Measurements from ENCODE around the gene RSAD1.

RSAD1 gene

DNA sequence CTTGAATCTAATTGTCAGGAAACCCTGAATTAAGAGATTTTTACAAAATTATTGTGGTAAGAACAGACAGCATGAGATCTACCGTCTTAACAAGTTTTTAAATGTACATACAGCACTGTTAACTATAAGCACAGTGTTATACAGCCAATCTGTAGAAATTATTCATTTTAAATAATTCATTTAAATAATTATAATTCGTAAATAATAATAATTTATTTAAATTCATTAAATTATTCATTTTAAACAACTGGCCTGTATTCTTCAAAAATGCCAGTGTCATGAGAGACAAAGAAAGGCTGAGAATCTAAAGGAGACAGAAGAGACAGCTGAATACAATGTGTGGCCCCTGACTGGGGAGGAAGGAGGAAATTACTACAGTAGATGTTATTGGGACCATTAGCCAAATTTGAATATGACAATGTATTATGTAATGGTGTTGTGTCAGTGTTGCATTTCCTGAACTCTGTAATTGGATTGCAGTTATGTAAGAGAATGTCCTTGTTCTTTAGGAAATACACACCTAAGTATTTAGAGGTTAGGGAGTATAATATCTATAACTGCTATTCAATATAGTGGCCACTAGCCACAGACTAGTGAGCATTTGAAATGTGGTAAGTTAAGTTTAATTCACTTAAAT lies 2.3 kb downstream of the RSAD1 start:
- Histone ChIP-seq H3K36me3 (ENCODE audit: insufficient read depth, low read length) (peaks cover 17% of the 10 kb centered on the region), H3K9ac (ENCODE audit: insufficient read length) (no peak overlapping the region), H3K27ac (0 out of 2 replicates have a peak overlapping the region, but pooled peaks have one; percentile 15), H3K4me3 (no peak overlapping the region), H3K9me3 (ENCODE audit: low read depth, low read length) (no peaks in the 10 kb centered on the region)
- TF ChIP-seq EZH2 (IDR thresholded peaks at IDR 0.05) (no peak), FOXP2 (optimal IDR thresholded peaks at IDR 0.05; ENCODE audit: control extremely low read depth, extremely low read length, insufficient read depth) (no peak), POLR2AphosphoS5 (IDR thresholded peaks at IDR 0.05; ENCODE audit: borderline replicate concordance, low read depth, low read length) (no peak)
- no peak for DNase-seq (ENCODE audit: low read depth, low spot score)

DNA sequence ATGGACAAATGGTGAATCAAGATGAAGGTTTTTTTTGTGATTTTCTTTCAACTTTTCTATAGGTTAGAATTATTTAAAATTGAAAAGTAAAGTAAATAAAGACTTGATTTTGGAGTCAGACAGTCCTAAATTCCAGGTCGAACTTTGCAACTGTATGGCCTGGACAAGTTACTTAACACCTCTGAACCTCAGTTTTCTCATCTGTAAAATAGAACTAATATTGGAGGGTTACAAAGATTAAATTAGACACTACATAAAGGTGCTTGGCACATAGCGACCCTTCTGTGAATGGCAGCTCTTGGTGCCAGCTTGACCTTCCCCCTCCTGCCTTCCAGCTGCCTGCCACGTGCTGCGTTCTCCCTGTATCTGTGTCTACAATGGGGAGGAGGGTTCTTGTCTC lies 3.0 kb downstream of the RSAD1 start:
- no peak for DNase-seq (ENCODE audit: low read depth, low spot score)
- no peaks in the 10 kb centered on the region for H3K9me3 ChIP-seq (ENCODE audit: low read depth, low read length)
- TF ChIP-seq EZH2 (IDR thresholded peaks at IDR 0.05) (no peak), FOXP2 (optimal IDR thresholded peaks at IDR 0.05; ENCODE audit: control extremely low read depth, extremely low read length, insufficient read depth) (no peak), POLR2AphosphoS5 (IDR thresholded peaks at IDR 0.05; ENCODE audit: borderline replicate concordance, low read depth, low read length) (no peak)
- no peak overlapping the region for H3K9ac ChIP-seq (ENCODE audit: insufficient read length)
- no peak overlapping the region for H3K4me3 ChIP-seq
- H3K27ac ChIP-seq, result 0 out of 2 replicates have a peak overlapping the region, but pooled peaks have one; percentile 15
- peaks cover 17% of the 10 kb centered on the region for H3K36me3 ChIP-seq (ENCODE audit: insufficient read depth, low read length)

DNA sequence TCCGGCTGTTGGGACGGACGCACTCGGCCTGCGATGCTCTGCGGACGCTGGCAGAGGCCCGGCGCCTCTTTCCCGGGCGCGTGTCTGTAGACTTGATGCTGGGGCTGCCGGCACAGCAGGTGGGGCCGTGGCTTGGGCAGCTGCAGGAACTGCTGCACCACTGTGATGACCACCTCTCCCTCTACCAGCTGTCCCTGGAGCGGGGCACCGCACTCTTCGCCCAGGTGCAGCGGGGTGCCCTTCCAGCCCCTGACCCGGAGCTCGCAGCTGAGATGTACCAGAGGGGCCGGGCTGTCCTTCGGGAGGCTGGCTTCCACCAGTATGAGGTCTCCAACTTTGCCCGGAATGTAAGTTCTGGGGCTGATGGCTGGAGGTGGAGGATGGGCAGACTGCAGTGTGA lies 3.5 kb downstream of the RSAD1 start:
- no peak overlapping the region for H3K27ac ChIP-seq
- no peak overlapping the region for H3K9ac ChIP-seq (ENCODE audit: insufficient read length)
- H3K36me3 ChIP-seq (ENCODE audit: insufficient read depth, low read length), result peaks cover 17% of the 10 kb centered on the region
- H3K4me3 ChIP-seq, result no peak overlapping the region
- no peaks in the 10 kb centered on the region for H3K9me3 ChIP-seq (ENCODE audit: low read depth, low read length)
- TF ChIP-seq FOXP2 (optimal IDR thresholded peaks at IDR 0.05; ENCODE audit: control extremely low read depth, extremely low read length, insufficient read depth) (no peak), EZH2 (IDR thresholded peaks at IDR 0.05) (no peak), POLR2AphosphoS5 (IDR thresholded peaks at IDR 0.05; ENCODE audit: borderline replicate concordance, low read depth, low read length) (no peak)
- DNase-seq (ENCODE audit: low read depth, low spot score), result no peak

DNA sequence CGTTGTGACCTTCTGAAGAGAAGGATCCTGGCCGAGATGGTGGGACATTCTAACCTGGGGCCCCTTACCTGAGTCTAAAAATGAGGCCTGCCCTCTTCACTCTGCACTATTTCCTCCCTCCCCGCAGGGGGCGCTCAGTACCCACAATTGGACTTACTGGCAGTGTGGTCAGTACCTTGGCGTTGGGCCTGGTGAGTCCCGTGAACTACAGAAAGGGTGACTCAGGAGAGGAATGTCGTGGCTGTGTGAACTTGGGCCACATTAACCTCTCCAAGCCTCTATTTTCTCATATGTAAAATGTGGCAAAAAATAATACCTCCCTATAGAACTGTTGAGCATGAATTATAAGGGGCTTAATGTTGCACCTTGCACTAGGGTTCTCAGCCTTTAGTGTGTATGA lies 3.9 kb downstream of the RSAD1 start:
- Histone ChIP-seq H3K4me3 (no peak overlapping the region), H3K9me3 (ENCODE audit: low read depth, low read length) (no peaks in the 10 kb centered on the region), H3K36me3 (ENCODE audit: insufficient read depth, low read length) (peaks cover 17% of the 10 kb centered on the region), H3K9ac (ENCODE audit: insufficient read length) (no peak overlapping the region), H3K27ac (no peak overlapping the region)
- DNase-seq (ENCODE audit: low read depth, low spot score), result no peak
- TF ChIP-seq FOXP2 (optimal IDR thresholded peaks at IDR 0.05; ENCODE audit: control extremely low read depth, extremely low read length, insufficient read depth), result no peak

DNA sequence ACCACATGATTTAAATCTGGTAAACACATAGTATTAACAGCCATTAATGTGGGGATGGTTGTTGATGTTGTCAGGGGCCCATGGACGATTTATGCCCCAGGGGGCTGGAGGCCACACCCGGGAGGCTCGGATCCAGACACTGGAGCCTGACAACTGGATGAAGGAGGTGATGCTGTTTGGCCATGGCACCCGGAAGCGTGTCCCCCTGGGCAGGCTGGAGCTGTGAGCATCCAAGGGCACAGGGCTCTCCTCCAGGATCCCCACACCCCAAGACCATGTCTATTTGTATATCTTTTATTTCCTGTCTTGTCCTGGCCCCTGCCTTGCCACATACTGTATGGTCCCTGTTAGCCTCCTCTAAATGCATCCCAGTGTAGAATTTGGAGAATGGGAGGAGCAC lies 4.6 kb downstream of the RSAD1 start:
- no peak overlapping the region for H3K4me3 ChIP-seq
- peaks cover 17% of the 10 kb centered on the region for H3K36me3 ChIP-seq (ENCODE audit: insufficient read depth, low read length)
- DNase-seq (ENCODE audit: low read depth, low spot score), result no peak
- no peak overlapping the region for H3K27ac ChIP-seq
- no peaks in the 10 kb centered on the region for H3K9me3 ChIP-seq (ENCODE audit: low read depth, low read length)
- TF ChIP-seq POLR2AphosphoS5 (IDR thresholded peaks at IDR 0.05; ENCODE audit: borderline replicate concordance, low read depth, low read length), result no peak
- H3K9ac ChIP-seq (ENCODE audit: insufficient read length), result no peak overlapping the region

DNA sequence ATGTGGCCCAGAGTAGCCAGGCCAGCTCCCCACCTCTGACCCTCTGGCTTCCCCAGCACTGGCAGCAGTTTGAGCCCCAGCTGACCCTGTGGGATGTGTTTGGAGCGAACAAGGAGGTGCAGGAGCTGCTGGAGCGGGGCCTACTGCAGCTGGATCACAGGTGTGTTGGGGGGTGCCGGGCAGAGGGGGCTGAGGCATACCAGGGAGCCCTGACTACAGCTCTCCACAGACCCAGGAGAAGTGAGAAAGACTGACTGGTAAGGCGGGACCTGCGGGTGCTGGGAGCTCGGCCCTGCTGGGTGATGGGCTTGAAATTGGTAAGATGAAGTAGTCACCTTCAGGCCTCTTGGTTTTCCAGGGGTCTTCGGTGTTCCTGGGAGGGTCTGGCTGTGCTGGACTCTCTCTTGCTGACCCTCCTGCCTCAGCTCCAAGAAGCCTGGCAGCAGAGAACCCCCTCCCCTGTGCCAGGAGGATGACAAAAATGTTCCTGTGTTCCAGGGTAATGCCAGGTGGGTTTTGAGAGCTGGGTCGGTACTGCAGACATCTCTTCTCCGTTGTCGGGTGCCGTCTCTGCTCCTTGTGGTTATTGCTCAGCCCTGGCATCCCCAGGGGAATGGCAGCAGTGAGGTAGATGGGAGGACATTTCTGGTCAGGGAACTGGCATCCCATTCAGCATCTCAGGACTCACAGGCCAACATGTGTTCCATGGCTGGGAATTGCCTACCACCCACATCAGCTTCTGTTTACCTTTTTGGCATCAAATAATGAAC lies 5.9 kb downstream of the RSAD1 start:
- no peak for DNase-seq (ENCODE audit: low read depth, low spot score)
- H3K36me3 ChIP-seq (ENCODE audit: insufficient read depth, low read length), result peaks cover 17% of the 10 kb centered on the region
- no peaks in the 10 kb centered on the region for H3K9me3 ChIP-seq (ENCODE audit: low read depth, low read length)

DNA sequence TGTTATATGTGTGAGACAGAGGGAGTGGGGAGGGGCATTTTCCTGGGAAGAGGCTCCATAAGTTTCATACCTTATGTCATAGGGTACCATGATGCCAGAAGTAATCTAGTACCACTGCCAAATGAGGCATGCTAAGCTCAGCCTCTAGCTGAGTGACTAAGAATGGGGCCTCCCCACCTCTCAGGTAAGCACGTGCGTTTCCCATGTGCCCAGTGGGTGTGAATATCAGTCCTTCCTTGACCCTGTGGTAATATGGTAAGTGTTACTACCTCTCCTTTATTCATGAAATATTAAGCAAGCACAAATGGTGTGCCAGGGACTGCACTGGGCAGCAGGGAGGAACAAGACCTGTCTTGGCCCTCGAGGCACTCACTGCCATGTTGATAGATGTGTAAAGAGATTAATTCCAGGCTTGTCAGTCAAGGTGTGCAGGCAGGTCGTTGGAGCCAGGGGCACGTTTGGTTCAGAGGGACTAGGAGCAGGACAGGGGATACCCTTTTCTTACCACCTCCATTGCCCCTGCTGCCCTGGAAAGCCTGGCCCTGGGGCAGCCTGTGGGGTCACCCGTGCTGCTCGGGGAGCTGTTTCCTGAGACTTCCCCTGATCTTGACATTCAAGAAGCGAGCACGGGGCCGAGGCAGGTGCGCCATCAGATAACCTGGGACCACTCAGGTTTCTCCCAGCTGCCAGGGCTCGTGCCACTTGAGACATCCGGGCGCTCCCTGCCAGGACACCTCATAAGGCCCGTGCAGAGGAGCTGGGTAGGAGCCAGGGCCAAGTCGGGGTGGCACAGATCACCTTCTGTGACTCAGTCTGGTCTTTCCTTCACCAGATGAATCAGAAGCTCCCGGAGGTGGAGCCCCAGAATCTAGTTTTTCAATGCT lies 8.8 kb downstream of the RSAD1 start:
- Histone ChIP-seq H3K9me3 (ENCODE audit: low read depth, low read length) (no peaks in the 10 kb centered on the region), H3K4me3 (no peak overlapping the region), H3K9ac (ENCODE audit: insufficient read length) (no peak overlapping the region), H3K36me3 (ENCODE audit: insufficient read depth, low read length) (peaks cover 7% of the 10 kb centered on the region; the same call in 1 of the 2 replicates), H3K27ac (no peak overlapping the region)
- DNase-seq (ENCODE audit: low read depth, low spot score), result no peak
- no peak for TF ChIP-seq FOXP2 (optimal IDR thresholded peaks at IDR 0.05; ENCODE audit: control extremely low read depth, extremely low read length, insufficient read depth)
- no peak for TF ChIP-seq POLR2AphosphoS5 (IDR thresholded peaks at IDR 0.05; ENCODE audit: borderline replicate concordance, low read depth, low read length)
- TF ChIP-seq EZH2 (IDR thresholded peaks at IDR 0.05), result no peak

More for the DNA sequence above, 5.9 kb downstream of the RSAD1 start:
- Histone ChIP-seq H3K9ac (ENCODE audit: insufficient read length) (no peak overlapping the region), H3K27ac (no peak overlapping the region), H3K4me3 (no peak overlapping the region)
- no peak for TF ChIP-seq FOXP2 (optimal IDR thresholded peaks at IDR 0.05; ENCODE audit: control extremely low read depth, extremely low read length, insufficient read depth)
- TF ChIP-seq POLR2AphosphoS5 (IDR thresholded peaks at IDR 0.05; ENCODE audit: borderline replicate concordance, low read depth, low read length), result no peak
- TF ChIP-seq EZH2 (IDR thresholded peaks at IDR 0.05), result no peak

DNA sequence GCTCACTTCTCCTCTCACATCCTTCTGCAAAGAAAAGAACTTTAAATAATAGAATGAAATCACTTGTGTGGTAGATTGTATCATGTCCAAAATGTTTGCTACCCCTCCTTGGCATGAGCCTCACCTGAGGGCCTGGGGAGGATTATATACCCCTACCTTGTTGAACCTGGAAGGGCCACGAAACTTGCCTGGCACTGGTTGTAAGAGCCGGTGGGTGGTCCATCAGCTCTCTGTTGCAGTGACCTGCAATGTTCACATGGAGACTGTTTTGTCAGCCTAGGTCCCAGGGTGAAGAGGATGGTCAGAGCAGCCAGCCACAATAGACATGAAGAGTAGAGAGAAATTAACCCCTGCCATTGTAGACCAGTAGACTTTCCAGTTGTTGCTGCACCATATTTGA lies 10.2 kb downstream of the RSAD1 start:
- Histone ChIP-seq H3K27ac (no peak overlapping the region), H3K9ac (ENCODE audit: insufficient read length) (no peak overlapping the region), H3K36me3 (ENCODE audit: insufficient read depth, low read length) (peaks cover 3% of the 10 kb centered on the region; the same call in 1 of the 2 replicates), H3K4me3 (no peak overlapping the region), H3K9me3 (ENCODE audit: low read depth, low read length) (no peaks in the 10 kb centered on the region)
- no peak for DNase-seq (ENCODE audit: low read depth, low spot score)
- TF ChIP-seq FOXP2 (optimal IDR thresholded peaks at IDR 0.05; ENCODE audit: control extremely low read depth, extremely low read length, insufficient read depth) (no peak), POLR2AphosphoS5 (IDR thresholded peaks at IDR 0.05; ENCODE audit: borderline replicate concordance, low read depth, low read length) (no peak), EZH2 (IDR thresholded peaks at IDR 0.05) (no peak)

All from SK-N-MC (cell line).